ENCODE measurements around the gene CORT.
"Not testable (repeated sequence)": the region's sequence is repeated elsewhere in the genome, so short reads cannot be mapped to it uniquely, and the experiment has no call there.

CORT gene

DNA sequence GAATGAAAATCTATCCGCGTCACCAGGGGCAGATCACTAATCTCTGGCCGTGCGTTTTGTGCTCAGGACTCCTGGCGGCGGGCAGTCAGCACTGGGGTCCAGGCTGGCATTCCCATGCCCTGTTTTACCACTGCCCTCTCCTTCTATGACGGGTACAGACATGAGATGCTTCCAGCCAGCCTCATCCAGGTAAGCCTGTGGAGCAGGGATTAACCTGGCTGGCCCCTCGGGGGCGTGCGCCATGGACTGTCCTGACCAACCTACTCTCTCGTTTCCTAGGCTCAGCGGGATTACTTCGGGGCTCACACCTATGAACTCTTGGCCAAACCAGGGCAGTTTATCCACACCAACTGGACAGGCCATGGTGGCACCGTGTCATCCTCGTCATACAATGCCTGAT lies 30.5 kb upstream of the CORT start:
- TF ChIP-seq, protein P1, sequence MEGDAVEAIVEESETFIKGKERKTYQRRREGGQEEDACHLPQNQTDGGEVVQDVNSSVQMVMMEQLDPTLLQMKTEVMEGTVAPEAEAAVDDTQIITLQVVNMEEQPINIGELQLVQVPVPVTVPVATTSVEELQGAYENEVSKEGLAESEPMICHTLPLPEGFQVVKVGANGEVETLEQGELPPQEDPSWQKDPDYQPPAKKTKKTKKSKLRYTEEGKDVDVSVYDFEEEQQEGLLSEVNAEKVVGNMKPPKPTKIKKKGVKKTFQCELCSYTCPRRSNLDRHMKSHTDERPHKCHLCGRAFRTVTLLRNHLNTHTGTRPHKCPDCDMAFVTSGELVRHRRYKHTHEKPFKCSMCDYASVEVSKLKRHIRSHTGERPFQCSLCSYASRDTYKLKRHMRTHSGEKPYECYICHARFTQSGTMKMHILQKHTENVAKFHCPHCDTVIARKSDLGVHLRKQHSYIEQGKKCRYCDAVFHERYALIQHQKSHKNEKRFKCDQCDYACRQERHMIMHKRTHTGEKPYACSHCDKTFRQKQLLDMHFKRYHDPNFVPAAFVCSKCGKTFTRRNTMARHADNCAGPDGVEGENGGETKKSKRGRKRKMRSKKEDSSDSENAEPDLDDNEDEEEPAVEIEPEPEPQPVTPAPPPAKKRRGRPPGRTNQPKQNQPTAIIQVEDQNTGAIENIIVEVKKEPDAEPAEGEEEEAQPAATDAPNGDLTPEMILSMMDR (IDR thresholded peaks at IDR 0.05; ENCODE audit: borderline replicate concordance, control extremely low read depth, extremely low read depth, insufficient read depth, missing control alignments) = no peak
- no peak for DNase-seq (ENCODE audit: low spot score)
- in situ Hi-C loops (cut with MboI; ENCODE audit: low sequenced_read_pairs, unreplicated experiment) = no loop called here

DNA sequence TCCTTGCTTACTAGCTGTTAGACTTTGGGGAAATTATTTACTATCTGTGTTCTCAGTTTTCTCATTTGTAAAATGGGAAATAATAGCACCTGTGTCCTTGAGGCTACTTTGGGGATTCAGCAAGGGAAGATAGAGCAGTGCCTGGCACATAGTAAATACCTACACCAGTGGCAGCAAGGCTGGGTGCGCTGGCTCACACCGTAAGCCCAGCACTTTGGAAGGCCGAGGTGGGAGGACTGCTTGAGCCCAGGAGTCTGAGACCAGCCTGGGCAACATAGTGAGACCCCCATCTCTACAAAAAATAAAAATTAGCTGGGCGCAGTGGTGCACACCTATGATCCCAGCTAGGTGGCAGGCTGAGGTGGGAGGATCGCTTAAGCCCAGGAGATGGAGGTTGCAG lies 28.2 kb upstream of the CORT start:
- in situ Hi-C loops (cut with MboI; ENCODE audit: low sequenced_read_pairs, unreplicated experiment) = no loop called here
- no peak for DNase-seq (ENCODE audit: low spot score)
- TF ChIP-seq, protein P1 (IDR thresholded peaks at IDR 0.05; ENCODE audit: borderline replicate concordance, control extremely low read depth, extremely low read depth, insufficient read depth, missing control alignments) = no peak

DNA sequence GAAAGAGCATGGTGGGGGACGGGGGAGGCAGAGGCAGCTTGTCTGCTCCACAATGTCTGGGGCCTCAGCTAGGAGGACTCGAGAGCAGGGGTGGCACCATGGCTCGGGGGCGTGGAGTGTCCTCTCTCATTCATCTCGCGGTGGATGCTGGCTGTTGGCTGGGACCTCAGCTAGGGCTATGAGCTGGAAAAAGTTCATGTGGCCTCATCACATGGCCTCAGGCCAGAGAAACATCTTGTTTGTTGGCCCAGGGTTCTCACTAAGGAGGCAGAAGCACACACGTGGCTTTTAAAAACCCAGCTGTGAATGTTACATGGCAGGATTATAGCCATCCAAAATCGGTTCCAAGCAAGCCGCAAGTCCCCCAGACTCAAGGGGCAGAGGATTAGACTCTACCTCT lies 25.8 kb upstream of the CORT start:
- in situ Hi-C loops (cut with MboI; ENCODE audit: low sequenced_read_pairs, unreplicated experiment) = no loop called here
- no peak for DNase-seq (ENCODE audit: low spot score)
- TF ChIP-seq, protein P1 (IDR thresholded peaks at IDR 0.05; ENCODE audit: borderline replicate concordance, control extremely low read depth, extremely low read depth, insufficient read depth, missing control alignments) = no peak

DNA sequence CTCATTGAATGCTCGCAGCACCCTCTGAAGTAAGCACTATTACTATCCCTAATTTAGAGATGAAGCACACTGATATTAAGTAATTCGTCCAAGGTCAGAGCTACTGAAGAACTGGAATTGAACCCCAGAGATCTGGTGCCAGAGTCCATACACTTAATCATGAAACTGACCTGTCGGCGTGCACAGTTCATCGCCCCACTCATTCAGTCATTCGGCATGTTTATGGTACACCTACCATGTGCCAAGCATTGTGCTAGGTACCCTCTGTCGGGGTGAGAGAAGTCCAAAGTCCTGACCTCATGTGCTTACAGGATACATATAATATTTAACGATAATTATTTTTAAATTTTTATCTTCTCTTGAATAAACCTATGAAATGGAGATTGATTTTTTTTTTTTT lies 25.2 kb upstream of the CORT start:
- DNase-seq (ENCODE audit: low spot score) = no peak
- in situ Hi-C loops (cut with MboI; ENCODE audit: low sequenced_read_pairs, unreplicated experiment) = no loop called here
- TF ChIP-seq, protein P1 (IDR thresholded peaks at IDR 0.05; ENCODE audit: borderline replicate concordance, control extremely low read depth, extremely low read depth, insufficient read depth, missing control alignments) = no peak

DNA sequence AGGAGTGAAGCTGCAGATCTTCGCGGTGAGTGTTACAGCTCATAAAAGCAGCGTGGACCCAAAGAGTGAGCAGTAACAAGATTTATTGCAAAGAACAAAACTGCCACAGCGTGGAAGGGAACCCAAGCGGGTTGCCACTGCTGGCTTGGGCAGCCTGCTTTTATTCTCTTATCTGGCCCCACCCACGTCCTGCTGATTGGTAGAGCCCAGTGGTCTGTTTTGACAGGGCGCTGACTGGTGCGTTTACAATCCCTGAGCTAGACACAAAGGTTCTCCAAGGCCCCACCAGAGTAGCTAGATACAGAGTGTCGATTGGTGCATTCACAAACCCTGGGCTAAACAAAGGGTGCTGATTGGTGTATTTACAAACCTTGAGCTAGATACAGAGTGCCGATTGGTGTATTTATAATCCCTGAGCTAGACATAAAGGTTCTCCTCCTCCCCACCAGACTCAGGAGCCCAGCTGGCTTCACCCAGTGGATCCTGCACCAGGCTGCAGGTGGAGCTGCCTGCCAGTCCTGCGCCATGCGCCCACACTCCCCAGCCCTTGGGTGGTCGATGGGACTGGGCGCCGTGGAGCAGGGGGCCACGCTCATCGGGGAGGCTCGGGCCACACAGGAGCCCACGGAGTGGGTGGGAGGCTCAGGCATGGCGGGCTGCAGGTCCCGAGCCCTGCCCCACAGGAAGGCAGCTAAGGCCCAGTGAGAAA lies 23.9 kb upstream of the CORT start:
- in situ Hi-C loops (cut with MboI; ENCODE audit: low sequenced_read_pairs, unreplicated experiment); DNase-seq (ENCODE audit: low spot score): not testable (repeated sequence)

DNA sequence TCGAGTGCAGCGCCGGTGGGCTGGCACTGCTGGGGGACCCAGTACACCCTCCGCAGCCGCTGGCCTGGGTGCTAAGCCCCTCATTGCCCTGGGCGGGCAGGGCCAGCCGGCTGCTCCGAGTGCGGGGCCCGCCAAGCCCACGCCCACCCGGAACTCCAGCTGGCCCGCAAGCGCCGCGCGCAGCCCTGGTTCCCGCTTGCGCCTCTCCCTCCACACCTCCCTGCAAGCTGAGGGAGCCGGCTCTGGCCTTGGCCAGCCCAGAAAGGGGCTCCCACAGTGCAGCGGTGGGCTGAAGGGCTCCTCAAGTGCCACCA lies 23.3 kb upstream of the CORT start:
- DNase-seq (ENCODE audit: low spot score); in situ Hi-C loops (cut with MboI; ENCODE audit: low sequenced_read_pairs, unreplicated experiment): not testable (repeated sequence)

DNA sequence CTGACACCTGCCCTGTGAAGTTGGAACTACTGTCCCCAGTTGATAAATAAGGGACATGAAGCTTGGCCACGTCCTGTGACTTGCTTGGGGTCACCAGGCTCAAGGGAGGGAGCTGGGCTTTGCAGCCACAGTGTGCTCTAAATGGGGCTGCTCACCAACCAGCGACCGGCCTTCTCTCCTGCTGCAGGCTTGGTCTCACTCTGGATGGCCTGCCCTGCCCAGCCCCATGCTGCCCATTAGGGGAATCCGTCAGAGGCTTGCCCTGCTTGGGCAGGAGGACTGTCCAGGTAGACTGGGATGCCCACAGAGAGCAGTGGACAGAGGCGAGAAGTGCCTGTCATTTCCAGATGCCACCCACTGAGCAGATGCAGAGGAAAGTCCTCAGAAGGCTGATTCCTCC lies 20.8 kb upstream of the CORT start:
- in situ Hi-C loops (cut with MboI; ENCODE audit: low sequenced_read_pairs, unreplicated experiment) = no loop called here
- DNase-seq (ENCODE audit: low spot score) = no peak
- TF ChIP-seq, protein P1 (IDR thresholded peaks at IDR 0.05; ENCODE audit: borderline replicate concordance, control extremely low read depth, extremely low read depth, insufficient read depth, missing control alignments) = no peak

DNA sequence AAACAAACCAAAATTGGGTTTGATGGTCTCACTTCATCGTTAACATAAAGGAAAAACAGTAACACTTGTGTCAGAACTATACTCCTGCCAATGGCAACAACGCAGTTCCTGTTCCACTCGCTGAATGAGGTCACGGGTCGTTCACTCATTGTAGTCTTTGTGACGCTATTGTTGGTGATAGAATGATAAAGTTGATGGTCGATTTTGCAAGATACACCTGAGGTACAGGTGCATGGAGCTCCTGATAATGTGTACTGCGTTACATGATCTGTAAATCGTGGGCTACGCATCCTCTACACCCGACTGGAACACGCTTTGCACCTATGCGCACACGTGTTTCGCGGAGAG lies 20.0 kb upstream of the CORT start:
- in situ Hi-C loops (cut with MboI; ENCODE audit: low sequenced_read_pairs, unreplicated experiment) = loop anchor here (10.0 kb wide), 1 partner anchor 55 kb away; no protein-coding TSS in a partner anchor
- DNase-seq (ENCODE audit: low spot score) = peak; percentile 40
- TF ChIP-seq, protein P1 (IDR thresholded peaks at IDR 0.05; ENCODE audit: borderline replicate concordance, control extremely low read depth, extremely low read depth, insufficient read depth, missing control alignments) = no peak
